Ascending aorta (tissue), 2 donors: ENCODE measurements around the gene TMEM79. TPM values are rescaled to one million over a fixed set of nuclear protein-coding genes. Genes with fewer than 3 reads are reported as not detected.

Experiments
- DNase-seq, 2 donors: peaks; one replicate each; pipeline ENCODE4 v3.0.0-alpha.2; 2019; ENCODE audit warnings: low spot score in 2 of 2
- H3K27ac ChIP-seq, 2 donors: fragments of 200-600 bp; sonication (generic); one replicate each; pipeline ENCODE4 v1.5.1; 2016 to 2017; ENCODE audit warnings: mild to moderate bottlenecking in 1 of 2
- H3K27me3 ChIP-seq: fragments of 200-600 bp; sonication (generic); one replicate; pipeline ENCODE4 v1.5.1; 2017
- H3K36me3 ChIP-seq, 2 donors: fragments of 200-600 bp; sonication (generic); one replicate each; pipeline ENCODE4 v1.5.1; 2016
- H3K4me1 ChIP-seq, 2 donors: fragments of 200-600 bp; sonication (generic); one replicate each; pipeline ENCODE4 v1.5.1; 2016 to 2017; ENCODE audit warnings: mild to moderate bottlenecking in 1 of 2
- H3K4me3 ChIP-seq, 2 donors: fragments of 200-600 bp; sonication (generic); one replicate each; pipeline ENCODE4 v1.5.1; 2016 to 2017; ENCODE audit warnings: mild to moderate bottlenecking in 1 of 2
- H3K9me3 ChIP-seq, 2 donors: fragments of 200-600 bp; sonication (generic); one replicate each; pipeline ENCODE4 v1.5.1; 2016
- CTCF ChIP-seq, 3 experiments: fragments of 200-600 bp in 2 of 3; fragments of 450-650 bp in 1 of 3; sonication (generic) in 2 of 3; IDR thresholded peaks; one replicate each; pipeline ENCODE4 v1.5.1; 2016 to 2019; ENCODE audit warnings: antibody characterized with exemption in 3 of 3, mild to moderate bottlenecking in 1 of 3, moderate library complexity in 1 of 3
- intact Hi-C: fragments of 100-400 bp; cut with DNase I; formaldehyde crosslinking; loops from one replicate; pipeline ENCODE4 v1.15.1; 2023
- total RNA-seq: library from RNA; depleted of rRNA; stranded (reverse); fragments of >200 nt; gene quantifications from one replicate; pipeline ENCODE4 v1.1.0, GENCODE V29; 2016

The TMEM79 gene
- total RNA-seq, 1 donor from 2014 or later = not detected

DNA sequence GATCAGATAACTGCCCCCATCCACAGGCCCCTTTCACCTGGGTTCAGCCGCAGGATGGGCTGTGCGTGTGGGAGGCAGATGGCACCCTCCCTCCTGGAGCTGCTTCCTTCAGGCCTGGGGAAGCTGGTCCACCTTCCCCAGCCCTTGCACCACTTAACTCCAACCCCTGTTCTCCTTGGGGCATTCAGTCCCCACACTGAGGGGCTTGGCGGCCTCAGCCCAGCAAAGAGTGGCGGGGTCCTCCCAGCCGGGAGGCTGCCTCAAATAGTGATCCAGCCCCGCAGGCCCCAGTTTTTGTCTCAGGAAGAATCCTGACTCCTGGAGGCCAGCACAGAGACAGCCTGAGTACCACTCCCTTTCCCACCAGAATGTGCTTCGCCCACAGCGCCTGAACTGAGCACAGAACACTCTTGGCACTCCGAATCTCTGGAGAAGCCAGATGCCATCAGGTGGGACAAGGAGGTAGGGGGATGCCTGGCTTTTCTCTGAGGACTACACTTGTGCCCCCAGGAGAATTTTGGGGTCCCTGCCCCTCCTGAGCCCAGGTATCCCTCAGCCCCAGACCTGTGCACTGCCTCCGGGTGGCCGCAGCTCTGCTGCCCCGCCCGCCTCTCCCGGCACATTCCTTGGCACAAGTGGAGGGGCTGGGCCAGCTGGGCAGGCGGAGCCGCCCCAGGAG, 37.2 kb upstream of the TMEM79 start:
- peaks cover 0 to 10% of the 10 kb centered on the region in 2 donors for H3K4me1 ChIP-seq
- H3K9me3 ChIP-seq = no peaks in the 10 kb centered on the region
- no peak overlapping the region for H3K27ac ChIP-seq
- no peak overlapping the region for H3K4me3 ChIP-seq
- H3K36me3 ChIP-seq = peaks cover 24 to 26% of the 10 kb centered on the region in 2 donors
- intact Hi-C loops = no loop called here
- H3K27me3 ChIP-seq = no peaks in the 10 kb centered on the region
- TF ChIP-seq CTCF (IDR thresholded peaks at IDR 0.05) = no peak
- no peak for DNase-seq

DNA sequence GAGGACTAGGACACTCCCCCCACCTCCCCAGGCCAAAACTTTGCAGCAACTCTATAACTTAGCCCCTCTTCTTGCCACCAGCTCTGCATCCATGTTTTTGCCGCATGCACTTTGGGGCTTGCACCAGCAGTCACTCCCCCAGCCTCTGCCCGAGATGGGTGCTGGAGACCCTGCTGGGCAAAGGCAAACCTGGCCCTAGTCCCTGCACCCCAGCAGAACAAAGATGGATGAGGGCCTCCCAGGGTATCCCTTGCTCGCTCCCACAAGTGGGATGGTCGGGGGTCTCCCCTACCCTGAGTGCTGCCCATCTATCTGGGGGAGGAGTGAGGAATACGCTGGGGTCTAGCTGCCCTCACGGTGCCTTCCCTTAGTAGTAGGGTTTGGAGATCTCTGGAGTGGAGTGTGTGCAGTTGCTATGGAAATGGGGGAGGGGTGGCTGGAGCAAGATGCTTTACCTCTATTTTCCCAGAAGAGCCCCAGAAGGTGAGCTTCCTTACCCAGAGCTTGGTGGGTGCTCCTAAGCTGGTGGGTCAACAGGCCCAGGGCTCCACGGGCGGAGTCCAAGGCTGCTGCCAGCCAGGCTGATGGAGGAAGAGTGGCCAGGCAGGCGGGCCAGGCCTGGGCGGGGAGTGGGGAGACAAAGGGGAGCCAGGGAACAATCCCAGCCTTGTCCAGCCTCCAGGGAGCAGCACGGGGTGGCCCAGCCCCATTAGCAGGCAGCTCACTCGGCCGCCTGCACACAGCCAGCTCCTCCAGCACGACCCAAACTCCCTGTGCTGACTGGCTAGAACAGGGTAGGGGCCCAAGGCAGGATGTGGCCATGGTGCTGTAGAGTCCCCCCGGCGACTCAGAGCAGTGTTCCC, 36.4 kb upstream of the TMEM79 start, which contains the start of gene PAQR6:
PAQR6 (minus strand) TSS at position 597 of the 863 bp plus-strand sequence. CDS start 1,325 bp downstream, outside the sequence.
- H3K4me3 ChIP-seq = no peak within 1 kb of the TSS
- H3K27ac ChIP-seq = no peak within 1 kb of the TSS
- H3K36me3 ChIP-seq = peaks cover 32 to 34% of the 10 kb centered on the region in 2 donors
- intact Hi-C loops = no loop called here
- no peak for TF ChIP-seq CTCF (IDR thresholded peaks at IDR 0.05)
- peaks cover 0 to 10% of the 10 kb centered on the region in 2 donors for H3K4me1 ChIP-seq
- H3K9me3 ChIP-seq = no peaks in the 10 kb centered on the region
- H3K27me3 ChIP-seq = no peaks in the 10 kb centered on the region
- no peak for DNase-seq

- no peak overlapping the region for H3K27ac ChIP-seq
Observed at GRCh38 chr1:156248323-156248683, 35.8 kb upstream of the TMEM79 start.

GRCh38 chr1:156249593-156249992, 34.5 kb upstream of the TMEM79 start:
- intact Hi-C loops = no loop called here
- no peaks in the 10 kb centered on the region for H3K9me3 ChIP-seq
- no peak overlapping the region for H3K4me3 ChIP-seq
- no peak for TF ChIP-seq CTCF (IDR thresholded peaks at IDR 0.05)
- peaks cover 0 to 10% of the 10 kb centered on the region in 2 donors for H3K4me1 ChIP-seq
- H3K27me3 ChIP-seq = no peaks in the 10 kb centered on the region
- no peak for DNase-seq
- peaks cover 46 to 53% of the 10 kb centered on the region in 2 donors for H3K36me3 ChIP-seq
- H3K27ac ChIP-seq = no peak overlapping the region

More at GRCh38 chr1:156248323-156248683, 35.8 kb upstream of the TMEM79 start:
- no peaks in the 10 kb centered on the region for H3K9me3 ChIP-seq
- intact Hi-C loops = no loop called here
- no peak overlapping the region for H3K4me3 ChIP-seq
- TF ChIP-seq CTCF (IDR thresholded peaks at IDR 0.05) = no peak
- H3K27me3 ChIP-seq = no peaks in the 10 kb centered on the region
- no peak for DNase-seq
- peaks cover 0 to 10% of the 10 kb centered on the region in 2 donors for H3K4me1 ChIP-seq
- peaks cover 38 to 40% of the 10 kb centered on the region in 2 donors for H3K36me3 ChIP-seq

- Histone ChIP-seq H3K36me3 (peaks cover 59 to 65% of the 10 kb centered on the region in 2 donors), H3K9me3 (no peaks in the 10 kb centered on the region), H3K27ac (no peak overlapping the region), H3K27me3 (no peaks in the 10 kb centered on the region), H3K4me1 (peaks cover 0 to 2% of the 10 kb centered on the region in 2 donors), H3K4me3 (no peak overlapping the region)
- intact Hi-C loops = no loop called here
- no peak for DNase-seq
- TF ChIP-seq CTCF (IDR thresholded peaks at IDR 0.05) = no peak
Observed at GRCh38 chr1:156251527-156251926, 32.6 kb upstream of the TMEM79 start.
